RWPE2 (cell line): ENCODE measurements around the gene BTNL3.
"Not testable (repeated sequence)": the region's sequence is repeated elsewhere in the genome, so short reads cannot be mapped to it uniquely, and the experiment has no call there.

ENCODE experiments used
- ATAC-seq: fragments of 200-7000 bp; cut with Tn5 transposase; 3 replicates; pipeline ENCODE4 v1.9.1; 2021; ENCODE audit warnings: low read depth
- DNase-seq: peaks from one replicate; pipeline ENCODE4 v3.0.0-alpha.2; 2020; ENCODE audit warnings: low spot score
- H3K27ac ChIP-seq: fragments of 450-650 bp; 2 replicates; pipeline ENCODE4 v1.5.1; 2017; ENCODE audit warnings: mild to moderate bottlenecking; ENCODE audit not compliant: poor library complexity, severe bottlenecking
- H3K27me3 ChIP-seq: fragments of 250-450 bp; sonication (Bioruptor Pico); 2 replicates; pipeline ENCODE4 v1.5.1; 2021; ENCODE audit warnings: mild to moderate bottlenecking, moderate library complexity; ENCODE audit not compliant: insufficient read depth, poor library complexity, severe bottlenecking
- H3K36me3 ChIP-seq: fragments of 250-450 bp; sonication (Bioruptor Pico); 2 replicates; pipeline ENCODE4 v1.5.1; 2020; ENCODE audit warnings: low read depth, mild to moderate bottlenecking, moderate library complexity
- H3K4me1 ChIP-seq: fragments of 250-450 bp; sonication (Bioruptor Pico); 2 replicates; pipeline ENCODE4 v1.5.1; 2021; ENCODE audit warnings: mild to moderate bottlenecking, moderate library complexity; ENCODE audit not compliant: insufficient read depth, poor library complexity, severe bottlenecking
- H3K4me3 ChIP-seq: fragments of 250-450 bp; sonication (Bioruptor Pico); 2 replicates; pipeline ENCODE4 v1.5.1; 2021; ENCODE audit warnings: mild to moderate bottlenecking, moderate library complexity; ENCODE audit not compliant: severe bottlenecking
- H3K9me3 ChIP-seq: fragments of 250-450 bp; sonication (Bioruptor Pico); 2 replicates; pipeline ENCODE4 v1.5.1; 2021; ENCODE audit warnings: mild to moderate bottlenecking, moderate library complexity; ENCODE audit not compliant: severe bottlenecking
- TF ChIP-seq, protein P1 (sequence below): fragments of 450-650 bp; IDR thresholded peaks from one replicate; pipeline ENCODE4 v1.5.1; 2017; ENCODE audit warnings: mild to moderate bottlenecking, moderate library complexity; ENCODE audit not compliant: poor library complexity, severe bottlenecking

The BTNL3 gene

DNA sequence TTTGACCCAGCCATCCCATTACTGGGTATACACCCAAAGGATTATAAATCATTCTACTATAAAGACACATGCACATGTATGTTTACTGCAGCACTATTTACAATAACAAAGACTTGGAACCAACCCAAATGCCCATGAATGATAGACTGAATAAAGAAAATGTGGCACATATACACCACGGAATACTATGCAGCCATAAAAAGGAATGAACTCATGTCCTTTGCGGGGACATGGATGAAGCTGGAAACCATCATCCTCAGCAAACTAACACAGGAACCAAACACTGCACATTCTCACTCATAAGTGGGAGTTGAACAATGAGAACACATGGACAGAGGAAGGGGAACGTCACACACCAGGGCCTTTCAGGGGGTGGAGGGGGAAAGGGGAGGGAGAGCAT is 28.8 kb downstream of the BTNL3 start:
- H3K4me3 ChIP-seq, ATAC-seq, H3K27me3 ChIP-seq, H3K27ac ChIP-seq, H3K9me3 ChIP-seq, H3K4me1 ChIP-seq, H3K36me3 ChIP-seq, DNase-seq: not testable (repeated sequence)

GRCh38 chr5:181020688-181021087 is 32.0 kb downstream of the BTNL3 start:
- H3K4me3 ChIP-seq: no peak overlapping the region
- TF ChIP-seq, protein P1, sequence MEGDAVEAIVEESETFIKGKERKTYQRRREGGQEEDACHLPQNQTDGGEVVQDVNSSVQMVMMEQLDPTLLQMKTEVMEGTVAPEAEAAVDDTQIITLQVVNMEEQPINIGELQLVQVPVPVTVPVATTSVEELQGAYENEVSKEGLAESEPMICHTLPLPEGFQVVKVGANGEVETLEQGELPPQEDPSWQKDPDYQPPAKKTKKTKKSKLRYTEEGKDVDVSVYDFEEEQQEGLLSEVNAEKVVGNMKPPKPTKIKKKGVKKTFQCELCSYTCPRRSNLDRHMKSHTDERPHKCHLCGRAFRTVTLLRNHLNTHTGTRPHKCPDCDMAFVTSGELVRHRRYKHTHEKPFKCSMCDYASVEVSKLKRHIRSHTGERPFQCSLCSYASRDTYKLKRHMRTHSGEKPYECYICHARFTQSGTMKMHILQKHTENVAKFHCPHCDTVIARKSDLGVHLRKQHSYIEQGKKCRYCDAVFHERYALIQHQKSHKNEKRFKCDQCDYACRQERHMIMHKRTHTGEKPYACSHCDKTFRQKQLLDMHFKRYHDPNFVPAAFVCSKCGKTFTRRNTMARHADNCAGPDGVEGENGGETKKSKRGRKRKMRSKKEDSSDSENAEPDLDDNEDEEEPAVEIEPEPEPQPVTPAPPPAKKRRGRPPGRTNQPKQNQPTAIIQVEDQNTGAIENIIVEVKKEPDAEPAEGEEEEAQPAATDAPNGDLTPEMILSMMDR: no peak
- ATAC-seq: no peak
- H3K27me3 ChIP-seq: no peaks in the 10 kb centered on the region
- no peak overlapping the region for H3K27ac ChIP-seq
- H3K36me3 ChIP-seq: no peaks in the 10 kb centered on the region
- no peaks in the 10 kb centered on the region for H3K4me1 ChIP-seq
- peaks cover 15% of the 10 kb centered on the region for H3K9me3 ChIP-seq
- no peak for DNase-seq

DNA sequence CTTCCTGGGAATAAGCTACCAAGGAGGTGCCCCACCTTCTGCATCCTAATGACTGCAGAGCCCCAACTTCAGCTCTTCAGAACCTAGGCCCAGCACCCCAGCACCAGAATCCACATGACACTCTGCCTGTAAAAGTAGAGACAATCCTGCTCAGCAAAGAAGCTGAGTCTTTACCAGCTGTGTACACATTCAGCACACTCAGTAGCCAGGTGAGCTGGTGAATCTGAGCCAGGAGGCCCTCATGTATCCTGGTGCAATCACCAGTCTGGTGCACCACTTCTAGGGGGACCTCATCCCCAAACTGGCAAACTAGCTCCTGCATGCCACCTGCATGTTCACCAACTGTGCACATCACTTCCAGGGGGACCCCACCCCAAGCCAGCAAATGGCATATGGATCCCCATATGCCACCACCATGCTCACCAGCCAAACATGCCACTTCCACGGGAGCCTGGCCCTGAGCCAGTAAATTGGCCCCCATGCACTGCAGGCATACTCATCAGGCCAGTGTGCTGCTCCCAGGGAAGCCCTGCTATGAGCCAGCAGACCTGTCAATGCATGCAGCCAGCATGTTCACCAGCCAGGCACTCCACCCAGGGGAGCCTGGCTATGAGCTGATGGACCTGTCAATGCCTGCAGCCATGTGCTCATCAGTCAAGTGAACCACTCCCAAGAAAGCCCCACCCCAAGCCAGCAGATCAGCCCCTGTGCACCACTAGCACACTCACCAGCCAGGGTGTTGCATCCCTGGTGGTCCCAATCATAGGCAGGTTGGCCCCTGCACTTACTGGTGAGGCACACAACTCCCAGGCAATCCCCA is 35.8 kb downstream of the BTNL3 start:
- Histone ChIP-seq H3K4me3 (no peak overlapping the region), H3K9me3 (peaks cover 15% of the 10 kb centered on the region), H3K4me1 (no peaks in the 10 kb centered on the region), H3K27me3 (peaks cover 2% of the 10 kb centered on the region), H3K36me3 (no peaks in the 10 kb centered on the region), H3K27ac (no peak overlapping the region)
- TF ChIP-seq, protein P1: no peak
- DNase-seq (no peak), ATAC-seq (peak; percentile 44; the same call in 1 of the 3 replicates)

DNA sequence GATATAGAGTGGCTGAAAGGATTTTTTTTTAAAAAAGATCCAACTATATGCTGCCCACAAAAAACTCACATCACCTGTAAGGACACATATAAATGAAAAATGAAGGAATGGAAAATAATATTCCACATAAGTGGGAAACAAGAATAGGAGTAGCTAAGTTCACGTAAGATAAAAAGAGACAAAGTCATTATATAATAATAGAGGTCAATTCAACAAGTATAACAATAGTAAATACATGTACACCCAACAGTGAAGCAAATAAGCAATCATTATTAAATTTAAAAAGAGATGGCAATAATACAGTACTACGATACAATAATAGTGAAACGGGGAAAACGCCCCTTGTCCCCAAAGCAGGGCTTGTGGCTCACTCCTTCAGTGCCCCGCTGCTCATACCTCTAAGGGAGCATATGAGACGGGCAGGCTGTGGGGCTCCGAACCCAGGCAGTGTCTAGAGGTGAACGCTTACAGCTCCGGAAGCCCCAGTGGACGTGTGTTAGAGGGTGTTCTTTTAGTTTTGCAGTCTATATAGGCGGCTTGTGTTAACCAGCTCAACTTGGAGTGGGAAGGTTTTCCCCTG is 38.9 kb downstream of the BTNL3 start:
- Histone ChIP-seq H3K36me3 (no peaks in the 10 kb centered on the region), H3K4me3 (no peak overlapping the region), H3K4me1 (no peaks in the 10 kb centered on the region), H3K9me3 (peaks cover 7% of the 10 kb centered on the region), H3K27ac (no peak overlapping the region), H3K27me3 (peaks cover 5% of the 10 kb centered on the region)
- ATAC-seq: no peak
- TF ChIP-seq, protein P1: no peak
- no peak for DNase-seq

DNA sequence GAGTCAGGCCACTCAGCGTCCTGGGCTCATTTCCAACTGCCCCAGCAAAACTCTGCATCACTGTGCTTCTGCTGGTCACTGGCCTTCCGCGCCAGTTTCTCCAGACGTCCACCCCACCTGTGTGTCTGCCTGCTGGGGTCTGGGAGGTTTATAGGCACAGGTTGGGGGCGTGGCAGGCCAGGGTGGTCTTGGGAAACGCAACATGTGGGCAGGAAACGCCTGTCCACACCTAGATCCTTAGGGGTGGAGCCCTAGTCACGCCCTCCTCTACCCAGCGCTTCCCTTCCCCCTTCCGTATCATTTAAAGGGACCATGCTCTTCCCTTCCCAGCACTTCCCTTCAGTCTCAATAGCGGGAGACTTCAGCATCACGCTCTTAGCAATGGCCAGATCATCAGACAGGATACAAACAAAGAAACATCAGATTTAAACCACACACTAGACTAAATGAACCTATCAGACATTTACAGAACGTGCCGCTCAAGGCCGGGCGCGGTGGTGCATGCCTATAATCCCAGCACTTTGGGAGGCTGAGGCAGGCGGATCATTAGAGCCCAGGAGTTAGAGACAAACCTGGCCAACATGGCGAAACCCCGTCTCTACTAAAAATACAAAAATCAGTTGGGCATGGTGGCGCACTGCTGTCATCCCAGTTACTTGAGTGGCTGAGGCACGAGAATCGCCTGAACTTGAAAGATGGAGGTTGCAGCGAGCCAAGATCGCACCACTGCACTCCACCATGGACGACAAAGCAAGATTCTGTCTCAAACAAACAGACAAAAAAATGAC is 39.6 kb downstream of the BTNL3 start:
- DNase-seq: peak; percentile 49
- Histone ChIP-seq H3K4me1 (no peaks in the 10 kb centered on the region), H3K9me3 (peaks cover under 1% of the 10 kb centered on the region), H3K27ac (no peak overlapping the region), H3K4me3 (no peak overlapping the region), H3K36me3 (no peaks in the 10 kb centered on the region), H3K27me3 (peaks cover 5% of the 10 kb centered on the region)
- TF ChIP-seq, protein P1: no peak
- no peak for ATAC-seq
